GM12878 (cell line): Measurements from ENCODE around the gene SP2. TPM values are rescaled to one million over a fixed set of nuclear protein-coding genes. Genes with fewer than 3 reads are reported as not detected.

ENCODE experiments used
- CEBPB ChIP-seq, 2 experiments: fragments of 150-350 bp in 1 of 2; IDR thresholded peaks; 2 replicates each; pipeline ENCODE4 v1.6.1; 2012 to 2014; ENCODE audit warnings: low read depth in 2 of 2, low read length in 2 of 2, borderline replicate concordance in 1 of 2, inconsistent platforms in 1 of 2
- EP300 ChIP-seq, 2 experiments: fragments of 150-350 bp in 1 of 2; IDR thresholded peaks; 2 replicates each; pipeline ENCODE4 v1.6.1; 2011 to 2012; ENCODE audit warnings: low read depth in 2 of 2, low read length in 2 of 2, borderline replicate concordance in 1 of 2, improper control_type of control experiment in 1 of 2, inconsistent platforms in 1 of 2; ENCODE audit not compliant: control insufficient read depth in 1 of 2
- FOS ChIP-seq: IDR thresholded peaks from 3 replicates; pipeline ENCODE4 v1.6.1; 2011; ENCODE audit warnings: borderline replicate concordance; ENCODE audit not compliant: insufficient read length; ENCODE audit errors: extremely low read depth
- KDM1A ChIP-seq: fragments of 200-600 bp; sonication (generic); IDR thresholded peaks from 2 replicates; pipeline ENCODE4 v1.6.1; 2016; ENCODE audit warnings: borderline replicate concordance
- MYB ChIP-seq: fragments of 150-350 bp; IDR thresholded peaks from 2 replicates; pipeline ENCODE4 v1.6.1; 2014; ENCODE audit warnings: mild to moderate bottlenecking, low read depth, low read length, borderline replicate concordance
- MYC ChIP-seq: IDR thresholded peaks from 2 replicates; pipeline ENCODE4 v1.6.1; 2011; ENCODE audit warnings: mild to moderate bottlenecking, low read length, moderate library complexity, inconsistent platforms; ENCODE audit not compliant: insufficient read depth, insufficient replicate concordance, insufficient read length, severe bottlenecking
- PAX5 ChIP-seq: IDR thresholded peaks from 2 replicates; pipeline ENCODE4 v1.6.1; 2011; ENCODE audit warnings: low read depth, low read length, borderline replicate concordance
- POLR2AphosphoS5 ChIP-seq: IDR thresholded peaks from 2 replicates; pipeline ENCODE4 v1.6.1; 2011; ENCODE audit warnings: mild to moderate bottlenecking, low read length, inconsistent platforms
- RCOR1 ChIP-seq: conservative IDR thresholded peaks from 2 replicates; pipeline ENCODE4 v1.6.1; 2012; ENCODE audit warnings: low read depth, low read length, improper control_type of control experiment
- RUNX3 ChIP-seq: IDR thresholded peaks from 2 replicates; pipeline ENCODE4 v1.6.1; 2012; ENCODE audit warnings: low read length, inconsistent platforms
- TARDBP ChIP-seq: IDR thresholded peaks from 2 replicates; pipeline ENCODE4 v1.6.1; 2016; ENCODE audit warnings: borderline replicate concordance
- ZNF274 ChIP-seq: IDR thresholded peaks from one replicate; pipeline ENCODE4 v1.8.0; 2011; ENCODE audit not compliant: insufficient read length, insufficient read depth
- polyA plus RNA-seq, 11 experiments: library from polyadenylated mRNA; depleted of rRNA in 4 of 11; unstranded in 6 of 11; stranded (reverse) in 5 of 11; fragments of >200 nt; fragmentation: Nextera tagmentation in 4 of 11; fragmentation: Illumina TruSeq in 1 of 11; extraction: Ambion mirVana in 4 of 11; extraction: Trizol in 1 of 11; gene quantifications; 1 replicate in 1 of 11; 2 replicates in 10 of 11; pipeline versions ENCODE4 v1.2.1 to v1.2.3, GENCODE V29; 2011 to 2016; ENCODE audit warnings: inconsistent platforms in 2 of 11, missing spikeins in 2 of 11, low read depth in 1 of 11
- total RNA-seq, 4 experiments: library from RNA; depleted of rRNA in 3 of 4; stranded (reverse); fragments of >200 nt in 3 of 4; fragmentation: Illumina TruSeq in 1 of 4; extraction: Trizol in 1 of 4; gene quantifications; 2 replicates each; pipeline versions ENCODE4 v1.2.1 to v1.2.3, GENCODE V29; 2013 to 2021
- TF ChIP-seq, protein P1 (sequence below): fragments of 450-650 bp; formaldehyde crosslinking; IDR thresholded peaks from 2 replicates; pipeline ENCODE4 v1.4.0; 2022; ENCODE audit warnings: mild to moderate bottlenecking, moderate library complexity
- TF ChIP-seq, protein P2 (sequence below): IDR thresholded peaks from 2 replicates; pipeline ENCODE4 v1.6.1; 2011; ENCODE audit warnings: low read depth, low read length, improper control_type of control experiment, borderline replicate concordance
- TF ChIP-seq, protein P3 (sequence below): fragments of 450-650 bp; IDR thresholded peaks from 2 replicates; pipeline ENCODE4 v1.6.1; 2017; ENCODE audit warnings: borderline replicate concordance
- TF ChIP-seq, protein P4 (sequence below): IDR thresholded peaks from 2 replicates; pipeline ENCODE4 v1.6.1; 2012; ENCODE audit warnings: low read depth, low read length, improper control_type of control experiment
- TF ChIP-seq, protein P5 (sequence below): IDR thresholded peaks from 2 replicates; pipeline ENCODE4 v1.6.1; 2012; ENCODE audit warnings: improper control_type of control experiment, low read depth, low read length; ENCODE audit not compliant: insufficient replicate concordance

SP2 gene
- total and polyA plus RNA-seq, 10 of the 15 experiments (the other 5 are each of a cell fraction or from before 2014, with no cell fraction given) = 1.2 to 19.1 (median 4.8) TPM

DNA sequence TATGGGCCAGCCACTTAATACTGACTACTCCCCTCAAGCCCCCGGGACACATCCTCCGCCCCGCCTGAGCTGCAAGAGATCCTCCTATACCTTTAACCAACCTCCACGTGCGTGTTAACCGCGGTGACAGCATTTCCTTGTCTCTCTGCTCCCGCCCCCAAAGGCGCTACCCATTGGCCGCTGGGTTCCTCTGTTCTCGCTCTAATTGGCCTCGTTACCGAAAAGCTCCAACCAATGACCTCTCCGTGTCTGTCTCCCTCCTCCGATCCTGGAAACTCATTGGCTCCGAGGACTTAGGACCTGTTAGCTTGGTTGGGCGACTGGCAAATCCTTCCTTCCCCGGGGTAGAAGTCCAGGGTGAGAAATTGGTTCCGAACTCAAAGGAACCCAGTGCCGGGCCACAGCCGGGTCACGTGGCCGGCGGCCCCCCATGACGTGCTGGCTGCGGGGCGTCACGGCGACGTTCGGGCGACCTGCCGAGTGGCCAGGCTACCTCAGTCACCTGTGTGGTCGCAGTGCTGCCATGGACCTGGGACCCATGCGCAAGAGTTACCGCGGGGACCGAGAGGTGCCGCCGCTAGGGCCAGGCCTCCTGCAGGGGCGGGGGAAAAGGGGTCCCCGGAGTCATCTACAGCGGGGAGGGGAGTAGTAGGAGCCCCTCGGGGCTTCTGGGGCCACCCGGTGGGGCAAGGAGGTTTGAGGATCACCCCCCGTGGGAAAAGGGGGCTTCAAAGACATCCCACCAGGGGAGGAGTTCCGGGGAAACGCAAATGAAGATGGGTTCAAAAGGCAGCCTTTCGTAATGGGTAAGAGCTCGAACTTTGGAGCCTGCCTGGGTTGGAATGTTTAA, 45.4 kb downstream of the SP2 start, which contains the start of gene PNPO (continued):
- TF ChIP-seq, protein P1, sequence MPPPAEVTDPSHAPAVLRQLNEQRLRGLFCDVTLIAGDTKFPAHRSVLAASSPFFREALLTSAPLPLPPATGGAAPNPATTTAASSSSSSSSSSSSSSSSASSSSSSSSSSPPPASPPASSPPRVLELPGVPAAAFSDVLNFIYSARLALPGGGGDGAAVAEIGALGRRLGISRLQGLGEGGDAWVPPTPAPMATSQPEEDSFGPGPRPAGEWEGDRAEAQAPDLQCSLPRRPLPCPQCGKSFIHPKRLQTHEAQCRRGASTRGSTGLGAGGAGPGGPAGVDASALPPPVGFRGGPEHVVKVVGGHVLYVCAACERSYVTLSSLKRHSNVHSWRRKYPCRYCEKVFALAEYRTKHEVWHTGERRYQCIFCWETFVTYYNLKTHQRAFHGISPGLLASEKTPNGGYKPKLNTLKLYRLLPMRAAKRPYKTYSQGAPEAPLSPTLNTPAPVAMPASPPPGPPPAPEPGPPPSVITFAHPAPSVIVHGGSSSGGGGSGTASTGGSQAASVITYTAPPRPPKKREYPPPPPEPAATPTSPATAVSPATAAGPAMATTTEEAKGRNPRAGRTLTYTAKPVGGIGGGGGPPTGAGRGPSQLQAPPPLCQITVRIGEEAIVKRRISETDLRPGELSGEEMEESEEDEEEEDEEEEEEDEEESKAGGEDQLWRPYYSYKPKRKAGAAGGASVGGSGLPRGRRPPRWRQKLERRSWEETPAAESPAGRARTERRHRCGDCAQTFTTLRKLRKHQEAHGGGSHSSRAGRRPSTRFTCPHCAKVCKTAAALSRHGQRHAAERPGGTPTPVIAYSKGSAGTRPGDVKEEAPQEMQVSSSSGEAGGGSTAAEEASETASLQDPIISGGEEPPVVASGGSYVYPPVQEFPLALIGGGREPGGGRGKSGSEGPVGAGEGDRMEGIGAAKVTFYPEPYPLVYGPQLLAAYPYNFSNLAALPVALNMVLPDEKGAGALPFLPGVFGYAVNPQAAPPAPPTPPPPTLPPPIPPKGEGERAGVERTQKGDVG (CRISPR knock-in tag) = no peak
- peak; percentile 53 for TF ChIP-seq POLR2AphosphoS5
- no peak for TF ChIP-seq MYB
- no peak for TF ChIP-seq RCOR1
- 0 out of 4 replicates have a peak, but pooled peaks of 1 of the 2 experiments have one; percentile 12 for TF ChIP-seq EP300 (IDR thresholded peaks at IDR 0.05; ENCODE audit: borderline replicate concordance in 1 of 2, control insufficient read depth in 1 of 2, low read depth in 2 of 2, low read length in 2 of 2)
- TF ChIP-seq KDM1A = no peak
- peak; percentile 88 for TF ChIP-seq MYC
- no peak for TF ChIP-seq ZNF274
- TF ChIP-seq RUNX3 = peak; percentile 95
- TF ChIP-seq PAX5 = no peak
- TF ChIP-seq, protein P2, sequence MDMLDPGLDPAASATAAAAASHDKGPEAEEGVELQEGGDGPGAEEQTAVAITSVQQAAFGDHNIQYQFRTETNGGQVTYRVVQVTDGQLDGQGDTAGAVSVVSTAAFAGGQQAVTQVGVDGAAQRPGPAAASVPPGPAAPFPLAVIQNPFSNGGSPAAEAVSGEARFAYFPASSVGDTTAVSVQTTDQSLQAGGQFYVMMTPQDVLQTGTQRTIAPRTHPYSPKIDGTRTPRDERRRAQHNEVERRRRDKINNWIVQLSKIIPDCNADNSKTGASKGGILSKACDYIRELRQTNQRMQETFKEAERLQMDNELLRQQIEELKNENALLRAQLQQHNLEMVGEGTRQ = peak; percentile 12; the same call in 1 of the 2 replicates
- TF ChIP-seq CEBPB (IDR thresholded peaks at IDR 0.05; ENCODE audit: borderline replicate concordance in 1 of 2, low read depth in 2 of 2, low read length in 2 of 2) = no peak
- TF ChIP-seq, protein P3, sequence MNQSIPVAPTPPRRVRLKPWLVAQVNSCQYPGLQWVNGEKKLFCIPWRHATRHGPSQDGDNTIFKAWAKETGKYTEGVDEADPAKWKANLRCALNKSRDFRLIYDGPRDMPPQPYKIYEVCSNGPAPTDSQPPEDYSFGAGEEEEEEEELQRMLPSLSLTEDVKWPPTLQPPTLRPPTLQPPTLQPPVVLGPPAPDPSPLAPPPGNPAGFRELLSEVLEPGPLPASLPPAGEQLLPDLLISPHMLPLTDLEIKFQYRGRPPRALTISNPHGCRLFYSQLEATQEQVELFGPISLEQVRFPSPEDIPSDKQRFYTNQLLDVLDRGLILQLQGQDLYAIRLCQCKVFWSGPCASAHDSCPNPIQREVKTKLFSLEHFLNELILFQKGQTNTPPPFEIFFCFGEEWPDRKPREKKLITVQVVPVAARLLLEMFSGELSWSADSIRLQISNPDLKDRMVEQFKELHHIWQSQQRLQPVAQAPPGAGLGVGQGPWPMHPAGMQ = no peak
- TF ChIP-seq, protein P4, sequence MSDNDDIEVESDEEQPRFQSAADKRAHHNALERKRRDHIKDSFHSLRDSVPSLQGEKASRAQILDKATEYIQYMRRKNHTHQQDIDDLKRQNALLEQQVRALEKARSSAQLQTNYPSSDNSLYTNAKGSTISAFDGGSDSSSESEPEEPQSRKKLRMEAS = peak; percentile 98
- TF ChIP-seq FOS = peak; percentile 90
- no peak for TF ChIP-seq TARDBP
- TF ChIP-seq, protein P5, sequence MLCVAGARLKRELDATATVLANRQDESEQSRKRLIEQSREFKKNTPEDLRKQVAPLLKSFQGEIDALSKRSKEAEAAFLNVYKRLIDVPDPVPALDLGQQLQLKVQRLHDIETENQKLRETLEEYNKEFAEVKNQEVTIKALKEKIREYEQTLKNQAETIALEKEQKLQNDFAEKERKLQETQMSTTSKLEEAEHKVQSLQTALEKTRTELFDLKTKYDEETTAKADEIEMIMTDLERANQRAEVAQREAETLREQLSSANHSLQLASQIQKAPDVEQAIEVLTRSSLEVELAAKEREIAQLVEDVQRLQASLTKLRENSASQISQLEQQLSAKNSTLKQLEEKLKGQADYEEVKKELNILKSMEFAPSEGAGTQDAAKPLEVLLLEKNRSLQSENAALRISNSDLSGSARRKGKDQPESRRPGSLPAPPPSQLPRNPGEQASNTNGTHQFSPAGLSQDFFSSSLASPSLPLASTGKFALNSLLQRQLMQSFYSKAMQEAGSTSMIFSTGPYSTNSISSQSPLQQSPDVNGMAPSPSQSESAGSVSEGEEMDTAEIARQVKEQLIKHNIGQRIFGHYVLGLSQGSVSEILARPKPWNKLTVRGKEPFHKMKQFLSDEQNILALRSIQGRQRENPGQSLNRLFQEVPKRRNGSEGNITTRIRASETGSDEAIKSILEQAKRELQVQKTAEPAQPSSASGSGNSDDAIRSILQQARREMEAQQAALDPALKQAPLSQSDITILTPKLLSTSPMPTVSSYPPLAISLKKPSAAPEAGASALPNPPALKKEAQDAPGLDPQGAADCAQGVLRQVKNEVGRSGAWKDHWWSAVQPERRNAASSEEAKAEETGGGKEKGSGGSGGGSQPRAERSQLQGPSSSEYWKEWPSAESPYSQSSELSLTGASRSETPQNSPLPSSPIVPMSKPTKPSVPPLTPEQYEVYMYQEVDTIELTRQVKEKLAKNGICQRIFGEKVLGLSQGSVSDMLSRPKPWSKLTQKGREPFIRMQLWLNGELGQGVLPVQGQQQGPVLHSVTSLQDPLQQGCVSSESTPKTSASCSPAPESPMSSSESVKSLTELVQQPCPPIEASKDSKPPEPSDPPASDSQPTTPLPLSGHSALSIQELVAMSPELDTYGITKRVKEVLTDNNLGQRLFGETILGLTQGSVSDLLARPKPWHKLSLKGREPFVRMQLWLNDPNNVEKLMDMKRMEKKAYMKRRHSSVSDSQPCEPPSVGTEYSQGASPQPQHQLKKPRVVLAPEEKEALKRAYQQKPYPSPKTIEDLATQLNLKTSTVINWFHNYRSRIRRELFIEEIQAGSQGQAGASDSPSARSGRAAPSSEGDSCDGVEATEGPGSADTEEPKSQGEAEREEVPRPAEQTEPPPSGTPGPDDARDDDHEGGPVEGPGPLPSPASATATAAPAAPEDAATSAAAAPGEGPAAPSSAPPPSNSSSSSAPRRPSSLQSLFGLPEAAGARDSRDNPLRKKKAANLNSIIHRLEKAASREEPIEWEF = no peak
